IPS-20b (cell line): Measurements from ENCODE around the gene MB21D2.
A peak's percentile ranks its signal among the peaks of the same experiment; 100 is the strongest.

Source experiments
- H3K27ac ChIP-seq: one replicate; pipeline ENCODE4 v1.5.1; 2013; ENCODE audit warnings: low read length
- H3K27me3 ChIP-seq: 2 replicates; pipeline ENCODE4 v1.6.1; 2013; ENCODE audit warnings: mild to moderate bottlenecking, low read length, inconsistent platforms; ENCODE audit not compliant: insufficient read depth
- H3K36me3 ChIP-seq: 2 replicates; pipeline ENCODE4 v1.6.1; 2013; ENCODE audit warnings: low read depth, mild to moderate bottlenecking, inconsistent platforms, low read length, moderate library complexity; ENCODE audit not compliant: insufficient read depth
- H3K4me1 ChIP-seq: 2 replicates; pipeline ENCODE4 v1.6.1; 2013; ENCODE audit warnings: mild to moderate bottlenecking, control low read depth, inconsistent platforms, low read length, moderate library complexity; ENCODE audit not compliant: insufficient read depth
- H3K4me3 ChIP-seq: 2 replicates; pipeline ENCODE4 v1.5.1; 2013; ENCODE audit warnings: mild to moderate bottlenecking, low read length, inconsistent platforms
- H3K9ac ChIP-seq: 2 replicates; pipeline ENCODE4 v1.6.1; 2013; ENCODE audit warnings: low read depth, mild to moderate bottlenecking, inconsistent platforms, low read length, moderate library complexity
- H3K9me3 ChIP-seq: 2 replicates; pipeline ENCODE4 v1.6.1; 2013; ENCODE audit warnings: mild to moderate bottlenecking, low read depth, low read length, inconsistent platforms; ENCODE audit not compliant: insufficient read depth

Gene MB21D2

GRCh38 chr3:192887701-192888100 lies 30.0 kb downstream of the MB21D2 start:
- no peak overlapping the region for H3K9ac ChIP-seq
- H3K36me3 ChIP-seq: no peaks in the 10 kb centered on the region
- no peaks in the 10 kb centered on the region for H3K27me3 ChIP-seq
- H3K27ac ChIP-seq: no peak overlapping the region
- no peak overlapping the region for H3K4me3 ChIP-seq
- no peaks in the 10 kb centered on the region for H3K9me3 ChIP-seq
- H3K4me1 ChIP-seq: peaks cover 50% of the 10 kb centered on the region

- H3K9me3 ChIP-seq: no peaks in the 10 kb centered on the region
- no peaks in the 10 kb centered on the region for H3K27me3 ChIP-seq
- H3K4me3 ChIP-seq: no peak overlapping the region
- H3K27ac ChIP-seq: no peak overlapping the region
- no peaks in the 10 kb centered on the region for H3K36me3 ChIP-seq
- H3K9ac ChIP-seq: no peak overlapping the region
- peaks cover 46% of the 10 kb centered on the region for H3K4me1 ChIP-seq
Observed at GRCh38 chr3:192887047-192887446, 30.6 kb downstream of the MB21D2 start.

- Histone ChIP-seq H3K36me3 (no peaks in the 10 kb centered on the region), H3K4me1 (peaks cover 34% of the 10 kb centered on the region), H3K9me3 (no peaks in the 10 kb centered on the region), H3K4me3 (no peak overlapping the region), H3K9ac (no peak overlapping the region), H3K27me3 (no peaks in the 10 kb centered on the region), H3K27ac (no peak overlapping the region)
Observed at GRCh38 chr3:192884777-192885773, 32.6 kb downstream of the MB21D2 start.

DNA sequence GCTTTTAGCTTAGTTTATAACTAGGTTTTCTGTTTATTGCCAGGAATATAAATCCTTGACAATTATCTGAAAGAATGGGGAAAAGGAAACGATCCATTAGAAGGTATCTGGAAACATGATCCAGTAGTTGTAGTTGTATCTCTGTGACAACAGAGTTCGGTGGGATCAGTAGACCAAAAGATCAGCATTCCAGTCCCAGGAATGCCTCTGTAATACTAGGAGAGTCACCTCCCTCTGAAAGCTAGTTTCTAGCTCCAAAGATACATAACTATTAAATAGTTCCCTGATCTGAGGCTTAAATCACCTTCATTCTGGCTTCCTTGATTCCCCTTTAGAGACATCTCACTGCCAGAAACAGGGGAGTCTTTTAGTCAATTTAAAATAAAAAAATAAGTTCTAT lies 34.1 kb downstream of the MB21D2 start:
- Histone ChIP-seq H3K4me3 (no peak overlapping the region), H3K36me3 (no peaks in the 10 kb centered on the region), H3K9me3 (no peaks in the 10 kb centered on the region), H3K27me3 (no peaks in the 10 kb centered on the region), H3K27ac (no peak overlapping the region), H3K9ac (no peak overlapping the region), H3K4me1 (peaks cover 28% of the 10 kb centered on the region)

DNA sequence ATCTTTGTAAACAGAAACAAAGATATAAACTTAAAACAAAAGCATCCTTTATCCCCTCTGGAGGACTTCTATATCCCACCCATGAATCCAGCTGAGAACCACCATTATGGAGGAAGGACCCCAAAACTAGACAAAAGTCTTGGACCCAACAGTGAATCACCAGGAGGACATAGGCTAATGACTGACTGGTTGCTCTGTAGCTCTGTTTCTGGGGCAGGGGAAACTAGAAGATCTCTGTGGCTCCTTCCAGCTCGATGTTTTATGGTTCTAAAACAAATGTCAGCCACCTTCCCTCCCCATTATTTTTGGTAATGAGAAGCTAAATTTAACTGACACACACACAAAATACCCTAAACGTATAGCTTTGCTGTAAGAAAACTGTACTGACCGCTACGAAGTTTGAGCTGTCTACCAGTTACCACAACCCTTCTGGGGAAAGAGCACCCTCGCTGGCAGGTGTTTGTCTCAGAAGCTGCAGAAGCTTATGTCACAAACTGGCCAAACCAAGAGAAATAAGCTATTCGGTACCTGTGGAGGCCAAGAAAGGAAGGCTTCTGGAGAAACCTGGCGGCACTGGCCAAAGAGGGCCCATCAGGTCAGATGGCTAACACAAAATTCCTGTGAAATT lies 36.4 kb downstream of the MB21D2 start:
- no peaks in the 10 kb centered on the region for H3K9me3 ChIP-seq
- no peaks in the 10 kb centered on the region for H3K27me3 ChIP-seq
- no peak overlapping the region for H3K27ac ChIP-seq
- H3K4me3 ChIP-seq: no peak overlapping the region
- H3K9ac ChIP-seq: no peak overlapping the region
- no peaks in the 10 kb centered on the region for H3K36me3 ChIP-seq
- peaks cover 25% of the 10 kb centered on the region for H3K4me1 ChIP-seq

DNA sequence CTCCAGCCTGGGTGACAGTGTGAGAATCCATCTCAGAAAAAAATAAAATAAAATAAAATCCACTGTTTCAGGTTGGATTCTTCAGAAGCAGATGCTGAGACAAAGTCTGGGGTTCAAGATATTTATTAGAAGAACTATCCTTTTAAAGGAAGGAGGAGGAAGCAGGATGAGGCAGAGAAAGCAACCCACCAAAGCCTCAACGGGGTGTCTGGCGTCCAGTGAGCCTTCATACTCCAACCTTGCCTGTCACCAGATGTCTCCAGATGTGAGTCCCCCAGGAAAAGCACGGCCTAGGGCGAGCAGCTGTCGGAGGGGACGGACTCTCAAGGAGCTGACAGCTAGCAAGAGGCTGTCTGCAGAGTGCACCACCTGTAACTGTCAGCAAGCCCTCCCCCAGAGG lies 37.3 kb downstream of the MB21D2 start:
- Histone ChIP-seq H3K4me3 (no peak overlapping the region), H3K27ac (no peak overlapping the region), H3K27me3 (no peaks in the 10 kb centered on the region), H3K36me3 (no peaks in the 10 kb centered on the region), H3K9me3 (no peaks in the 10 kb centered on the region), H3K9ac (no peak overlapping the region), H3K4me1 (peaks cover 25% of the 10 kb centered on the region)

DNA sequence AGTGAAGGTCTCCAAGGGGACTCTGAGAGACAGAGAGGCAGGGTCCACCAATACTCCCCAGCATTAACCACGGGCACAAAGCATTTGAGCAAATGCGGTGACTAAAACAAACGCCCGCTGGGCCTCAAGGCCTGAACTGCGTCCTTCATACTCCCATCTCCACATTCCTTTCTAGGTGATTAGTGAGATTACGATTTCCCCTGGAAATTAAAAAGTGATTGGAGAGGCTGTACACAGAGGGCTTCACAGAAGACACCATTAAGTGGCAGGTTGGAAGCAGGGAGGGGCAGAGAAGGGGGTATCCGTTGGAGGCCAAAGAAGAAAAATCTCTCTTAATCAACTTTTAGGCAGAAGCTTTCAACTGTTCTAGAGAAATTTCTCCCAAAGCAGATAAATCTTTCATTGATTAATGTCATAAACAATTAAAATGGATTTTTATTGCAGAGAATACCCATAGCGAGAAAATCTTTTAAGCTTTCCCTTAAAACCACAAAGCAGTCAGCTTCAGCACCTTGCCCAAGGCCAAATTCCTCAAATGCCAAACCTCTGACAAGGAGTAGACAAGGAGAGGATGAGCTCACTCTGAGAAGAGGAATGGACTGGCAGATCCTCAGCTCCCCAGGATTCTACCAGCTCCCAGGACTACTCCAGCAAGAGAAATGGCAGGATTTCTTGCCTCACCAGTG lies 38.2 kb downstream of the MB21D2 start:
- Histone ChIP-seq H3K9me3 (no peaks in the 10 kb centered on the region), H3K27ac (no peak overlapping the region), H3K4me1 (peaks cover 25% of the 10 kb centered on the region), H3K9ac (no peak overlapping the region), H3K36me3 (no peaks in the 10 kb centered on the region), H3K27me3 (no peaks in the 10 kb centered on the region), H3K4me3 (no peak overlapping the region; the same call in 1 of the 2 replicates)

- Histone ChIP-seq H3K9ac (no peak overlapping the region), H3K36me3 (no peaks in the 10 kb centered on the region), H3K27ac (peak overlapping the region; percentile 31), H3K27me3 (no peaks in the 10 kb centered on the region), H3K9me3 (no peaks in the 10 kb centered on the region), H3K4me3 (no peak overlapping the region), H3K4me1 (peaks cover 14% of the 10 kb centered on the region)
Observed at GRCh38 chr3:192875971-192876565, 41.6 kb downstream of the MB21D2 start.

DNA sequence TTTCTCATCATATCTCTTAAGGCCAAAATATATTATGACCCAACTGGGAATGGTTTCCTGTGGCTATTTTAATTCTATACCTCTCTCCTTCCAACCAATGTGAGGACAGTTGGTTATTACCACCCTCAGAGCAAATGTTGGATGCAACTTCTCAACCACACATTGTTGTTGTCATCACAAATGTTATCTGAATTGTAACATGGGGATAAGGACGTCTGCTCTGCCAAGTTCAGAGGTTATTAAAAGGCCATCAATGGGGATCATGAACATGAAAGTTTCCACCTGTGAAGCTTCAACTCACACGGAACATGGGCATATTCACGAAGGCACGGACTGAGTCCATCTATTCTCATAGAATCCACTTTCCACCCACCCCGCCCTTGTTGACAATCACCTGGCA lies 46.8 kb downstream of the MB21D2 start:
- Histone ChIP-seq H3K4me3 (no peak overlapping the region), H3K36me3 (no peaks in the 10 kb centered on the region), H3K27ac (no peak overlapping the region), H3K27me3 (no peaks in the 10 kb centered on the region), H3K4me1 (peaks cover 23% of the 10 kb centered on the region), H3K9me3 (no peaks in the 10 kb centered on the region), H3K9ac (no peak overlapping the region)

DNA sequence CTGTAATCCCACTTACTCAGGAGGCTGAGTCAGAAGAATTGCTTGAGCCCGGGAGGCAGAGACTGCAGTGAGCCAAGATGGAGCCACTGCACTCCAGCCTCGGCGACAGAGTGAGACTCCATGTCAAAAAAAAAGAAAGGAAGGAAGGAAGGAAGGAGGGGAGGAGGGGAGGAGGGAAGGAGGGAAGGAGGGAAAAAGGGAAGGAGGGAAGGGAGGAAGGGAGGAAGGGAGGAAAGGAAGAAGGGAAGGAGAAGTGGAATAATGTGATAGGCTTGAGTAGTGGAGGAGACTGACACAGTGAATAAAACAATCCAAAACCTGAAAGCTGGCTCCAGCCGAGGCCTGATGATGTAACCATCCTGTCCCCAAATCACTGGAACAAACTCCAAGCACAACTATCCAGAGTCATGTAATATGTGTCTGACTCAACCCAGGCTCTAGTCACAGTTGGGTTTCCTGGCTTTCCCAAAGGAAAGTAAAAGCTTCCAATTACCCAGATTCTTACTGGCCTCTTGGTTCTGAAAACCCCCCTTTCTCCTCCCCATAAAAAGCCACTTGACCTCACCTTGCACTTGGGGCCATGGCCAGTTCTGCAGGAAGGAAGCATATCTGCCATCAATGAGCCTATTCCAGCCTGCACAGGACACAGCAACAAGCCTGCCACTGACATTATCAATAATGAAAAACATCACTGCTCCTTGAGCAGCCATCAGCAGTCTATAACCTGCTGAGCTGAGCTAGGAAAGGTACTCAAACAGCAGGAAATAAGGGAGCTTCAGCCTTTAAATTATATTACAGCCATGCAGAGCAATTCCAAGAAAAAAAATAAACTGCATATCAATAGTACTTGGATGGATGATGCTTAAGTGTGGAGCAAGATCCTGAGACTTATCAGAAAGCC lies 48.3 kb downstream of the MB21D2 start:
- H3K36me3 ChIP-seq: no peaks in the 10 kb centered on the region

GRCh38 chr3:192867645-192868044 lies 50.0 kb downstream of the MB21D2 start:
- H3K27me3 ChIP-seq: no peaks in the 10 kb centered on the region
- no peak overlapping the region for H3K4me3 ChIP-seq
- H3K9ac ChIP-seq: no peak overlapping the region
- H3K36me3 ChIP-seq: no peaks in the 10 kb centered on the region
- no peaks in the 10 kb centered on the region for H3K9me3 ChIP-seq
- no peak overlapping the region for H3K27ac ChIP-seq
- peaks cover 23% of the 10 kb centered on the region for H3K4me1 ChIP-seq

More for the DNA sequence above, 48.3 kb downstream of the MB21D2 start:
- Histone ChIP-seq H3K27ac (no peak overlapping the region), H3K4me3 (no peak overlapping the region), H3K27me3 (no peaks in the 10 kb centered on the region), H3K9ac (no peak overlapping the region), H3K4me1 (peaks cover 23% of the 10 kb centered on the region), H3K9me3 (no peaks in the 10 kb centered on the region)
